Kidney (tissue), 14 donors: ENCODE measurements around the gene NDUFS6. TPM values are rescaled to one million over a fixed set of nuclear protein-coding genes. Genes with fewer than 3 reads are reported as not detected.

Source experiments
- DNase-seq, 5 donors: peaks; one replicate each; pipeline ENCODE4 v3.0.0-alpha.2; 2013 to 2020
- FAIRE-seq: peaks from 2 replicates; lab custom pipeline; 2012; peaks lifted over from hg19 to GRCh38; lab: Jason Lieb, UNC
- H3K27ac ChIP-seq, 2 donors: one replicate each; pipeline ENCODE4 v1.7.0; 2013; ENCODE audit warnings: low read depth in 2 of 2, low read length in 2 of 2, inconsistent platforms in 1 of 2
- H3K27me3 ChIP-seq: one replicate; pipeline ENCODE4 v1.7.1; 2013; ENCODE audit warnings: low read length, inconsistent platforms; ENCODE audit not compliant: control insufficient read depth, insufficient read depth
- H3K36me3 ChIP-seq, 3 donors: one replicate each; pipeline versions ENCODE4 v1.7.0 to v1.7.1; 2013; ENCODE audit warnings: low read length in 3 of 3, control low read depth in 1 of 3, inconsistent platforms in 1 of 3; ENCODE audit not compliant: insufficient read depth in 3 of 3, control insufficient read depth in 2 of 3
- H3K4me1 ChIP-seq, 3 donors: one replicate each; pipeline versions ENCODE4 v1.7.0 to v1.7.1; 2013; ENCODE audit warnings: low read length in 3 of 3, inconsistent platforms in 1 of 3, low read depth in 1 of 3; ENCODE audit not compliant: control insufficient read depth in 2 of 3, insufficient read depth in 2 of 3
- H3K4me3 ChIP-seq, 3 donors: one replicate each; pipeline versions ENCODE4 v1.7.0 to v1.8.1; 2013; ENCODE audit warnings: low read length in 3 of 3, control low read depth in 1 of 3, inconsistent platforms in 1 of 3
- H3K9ac ChIP-seq, 3 donors: one replicate each; pipeline versions ENCODE4 v1.7.0 to v1.7.1; 2013; ENCODE audit warnings: low read length in 3 of 3, control low read depth in 1 of 3, inconsistent platforms in 1 of 3
- H3K9me3 ChIP-seq, 3 donors: one replicate each; pipeline versions ENCODE4 v1.7.0 to v1.7.1; 2013; ENCODE audit warnings: low read length in 3 of 3, control low read depth in 1 of 3, inconsistent platforms in 1 of 3; ENCODE audit not compliant: control insufficient read depth in 2 of 3, insufficient read depth in 1 of 3
- CTCF ChIP-seq: IDR thresholded peaks from 3 replicates; pipeline ENCODE4 v1.5.1; 2012; ENCODE audit warnings: mild to moderate bottlenecking, moderate library complexity, borderline replicate concordance; ENCODE audit not compliant: insufficient read depth; ENCODE audit errors: extremely low read depth
- intact Hi-C: fragments of 100-400 bp; cut with DNase I; formaldehyde crosslinking; loops from one replicate; pipeline ENCODE4 v1.11.1; 2022
- polyA plus RNA-seq: library from polyadenylated mRNA; stranded (reverse); fragments of 350-450 nt; fragmentation: Illumina TruSeq; extraction: RNeasy Lipid Tissue Mini Kit (QIAGEN cat#74804); gene quantifications from one replicate; pipeline ENCODE4 v1.2.3, GENCODE V29; 2014; ENCODE audit warnings: low read depth, low replicate concordance; ENCODE audit not compliant: insufficient read depth
- total RNA-seq: library from RNA; stranded (reverse); fragmentation: NEBNext Ultra II Directional; extraction: Animal tissue kit (Norgen Biotek cat#: 25700); gene quantifications from one replicate; pipeline ENCODE4 v1.2.1, GENCODE V29; 2021
- donor health status: control.
- donor health status: control.
- donor health status: control.
- donor health status: control.
- donor health status: control.
- donor health status: DM: yes; HTN: yes; CAD: no.
- donor health status: Normal renal cell carcinoma (clear cell type).

The NDUFS6 gene
- total and polyA plus RNA-seq, 2 donors from 2014 or later = 31.1 to 164 TPM

- TF ChIP-seq CTCF = no peak
- FAIRE-seq (no peak), DNase-seq (no peak)
- intact Hi-C loops = no loop called here
- no peaks in the 10 kb centered on the region for H3K27me3 ChIP-seq
- H3K4me1 ChIP-seq = peaks cover 0 to 5% (median 4%) of the 10 kb centered on the region in 3 donors
- no peaks in the 10 kb centered on the region for H3K9me3 ChIP-seq
- H3K36me3 ChIP-seq = no peaks in the 10 kb centered on the region
- H3K4me3 ChIP-seq = no peak overlapping the region
- no peak overlapping the region for H3K9ac ChIP-seq
- H3K27ac ChIP-seq = peak overlapping the region in 1 of 2 donors; percentile 51
These were observed 20.1 kb upstream of the NDUFS6 start for GRCh38 chr5:1781107-1781506.

GRCh38 chr5:1781726-1782384 lies 19.4 kb upstream of the NDUFS6 start:
- intact Hi-C loops = no loop called here
- no peak overlapping the region for H3K4me3 ChIP-seq
- DNase-seq (peak in 2 of 5 donors; percentile 31 to 49), FAIRE-seq (no peak)
- no peak for TF ChIP-seq CTCF
- H3K27me3 ChIP-seq = no peaks in the 10 kb centered on the region
- H3K9ac ChIP-seq = no peak overlapping the region
- H3K36me3 ChIP-seq = no peaks in the 10 kb centered on the region
- no peak overlapping the region for H3K27ac ChIP-seq
- H3K4me1 ChIP-seq = peaks cover 0 to 5% (median 4%) of the 10 kb centered on the region in 3 donors
- H3K9me3 ChIP-seq = no peaks in the 10 kb centered on the region

GRCh38 chr5:1782385-1783215 lies 18.6 kb upstream of the NDUFS6 start:
- Histone ChIP-seq H3K36me3 (no peaks in the 10 kb centered on the region), H3K4me1 (peaks cover 0 to 5% (median 4%) of the 10 kb centered on the region in 3 donors), H3K4me3 (no peak overlapping the region), H3K27me3 (no peaks in the 10 kb centered on the region), H3K27ac (peak overlapping the region in 1 of 2 donors; percentile 19), H3K9ac (no peak overlapping the region), H3K9me3 (no peaks in the 10 kb centered on the region)
- FAIRE-seq (no peak), DNase-seq (peak in 1 of 5 donors; percentile 32)
- intact Hi-C loops = no loop called here
- no peak for TF ChIP-seq CTCF
